HG02884 (cell line): ENCODE results near the gene PYDC1.
"Not testable (repeated sequence)": the region's sequence is repeated elsewhere in the genome, so short reads cannot be mapped to it uniquely, and the experiment has no call there.

Source experiments
- ATAC-seq: cut with Tn5 transposase; IDR thresholded peaks from one replicate; pipeline ENCODE4 v1.9.1; 2021; ENCODE audit warnings: mild to moderate bottlenecking, moderate library complexity; ENCODE audit not compliant: unreplicated experiment

Gene PYDC1

DNA sequence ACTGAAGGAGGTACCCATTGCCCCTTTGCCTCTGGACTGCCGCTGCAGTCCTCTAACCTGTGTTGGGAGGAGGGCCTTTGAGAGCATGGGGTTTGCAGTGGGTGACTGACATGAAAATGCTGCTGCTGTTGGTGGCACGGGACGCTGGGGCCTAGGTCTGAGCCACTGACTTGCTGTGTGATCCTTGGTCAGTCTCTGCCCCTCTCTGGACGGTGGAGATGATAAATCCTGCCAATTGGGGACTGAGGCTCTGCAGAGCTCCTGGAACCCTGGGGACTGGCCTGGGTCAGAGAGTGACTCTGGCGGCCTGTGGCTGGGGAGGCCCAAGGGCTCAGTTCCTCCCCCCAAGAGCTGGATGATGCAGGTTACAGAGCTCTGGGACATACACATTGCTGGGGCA is 6.1 kb upstream of the PYDC1 start:
- no peak for ATAC-seq

- ATAC-seq: no peak
Observed at GRCh38 chr16:31221357-31222160, 4.6 kb upstream of the PYDC1 start.

DNA sequence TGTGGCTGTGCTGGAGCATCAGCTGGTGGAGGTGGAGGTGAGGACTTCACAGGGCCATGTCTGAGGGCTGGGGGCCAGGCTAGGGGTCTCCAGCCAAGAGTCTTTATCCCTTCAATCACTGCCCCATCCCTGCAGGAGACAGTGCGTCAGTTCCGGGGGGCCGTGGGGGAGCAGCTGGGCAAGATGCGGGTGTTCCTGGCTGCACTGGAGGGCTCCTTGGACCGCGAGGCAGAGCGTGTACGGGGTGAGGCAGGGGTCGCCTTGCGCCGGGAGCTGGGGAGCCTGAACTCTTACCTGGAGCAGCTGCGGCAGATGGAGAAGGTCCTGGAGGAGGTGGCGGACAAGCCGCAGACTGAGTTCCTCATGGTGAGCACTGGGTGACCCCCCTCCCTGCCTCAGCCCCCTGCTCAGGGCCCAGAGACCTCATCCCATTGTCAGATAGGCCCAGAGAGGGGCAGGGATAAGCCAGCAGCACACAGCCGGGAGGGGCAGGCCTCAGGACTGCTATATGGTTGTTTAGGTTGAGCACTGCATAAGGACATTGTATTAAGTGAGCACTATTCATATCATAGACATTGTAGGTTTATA is 2.3 kb upstream of the PYDC1 start:
- ATAC-seq: no peak

GRCh38 chr16:31217136-31217530 is 198 bp upstream of the PYDC1 start:
- ATAC-seq: no peak

DNA sequence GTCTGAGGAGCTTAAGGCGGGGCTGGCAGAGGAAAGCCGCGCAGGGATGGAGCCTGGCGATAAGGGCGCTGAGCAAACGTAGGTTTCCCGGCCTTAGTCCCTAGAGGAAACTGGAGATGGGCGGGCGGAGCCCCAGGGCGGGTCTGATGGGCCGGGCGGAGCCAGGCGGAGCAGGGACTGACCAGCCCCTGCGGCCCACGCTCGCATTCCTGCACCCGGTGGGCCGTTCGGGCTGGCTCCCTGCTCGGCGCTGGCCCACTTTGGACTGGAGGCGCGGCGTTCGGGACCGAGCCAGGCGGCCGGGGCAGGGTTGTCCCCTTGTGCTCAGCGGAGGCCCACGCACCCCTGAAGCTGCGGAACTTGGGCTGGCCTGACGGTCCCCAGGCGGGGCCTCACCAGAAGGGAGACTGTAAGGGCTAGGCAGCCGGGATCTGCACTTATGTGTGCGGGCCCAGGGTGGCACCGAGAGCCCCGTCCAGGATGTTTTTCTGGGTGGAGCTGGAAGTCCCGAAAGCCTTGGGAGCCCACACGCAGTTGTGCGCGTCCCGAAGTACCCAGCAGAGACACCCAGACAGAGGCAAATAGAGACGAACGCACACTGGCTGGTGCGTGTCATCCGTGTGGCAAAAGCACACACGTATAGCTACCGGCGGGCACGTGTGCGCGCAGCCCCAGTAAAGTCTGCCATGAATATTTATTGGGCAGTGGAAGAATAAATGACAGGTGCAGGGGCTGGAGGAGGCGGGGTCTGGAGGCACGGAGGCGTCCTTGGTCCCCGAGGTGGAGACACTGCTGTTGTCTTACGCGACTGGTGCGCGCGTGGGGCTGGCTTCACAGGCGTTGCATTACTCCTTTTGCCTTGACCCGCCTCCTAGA is 1.4 kb downstream of the PYDC1 start:
- ATAC-seq: no peak

DNA sequence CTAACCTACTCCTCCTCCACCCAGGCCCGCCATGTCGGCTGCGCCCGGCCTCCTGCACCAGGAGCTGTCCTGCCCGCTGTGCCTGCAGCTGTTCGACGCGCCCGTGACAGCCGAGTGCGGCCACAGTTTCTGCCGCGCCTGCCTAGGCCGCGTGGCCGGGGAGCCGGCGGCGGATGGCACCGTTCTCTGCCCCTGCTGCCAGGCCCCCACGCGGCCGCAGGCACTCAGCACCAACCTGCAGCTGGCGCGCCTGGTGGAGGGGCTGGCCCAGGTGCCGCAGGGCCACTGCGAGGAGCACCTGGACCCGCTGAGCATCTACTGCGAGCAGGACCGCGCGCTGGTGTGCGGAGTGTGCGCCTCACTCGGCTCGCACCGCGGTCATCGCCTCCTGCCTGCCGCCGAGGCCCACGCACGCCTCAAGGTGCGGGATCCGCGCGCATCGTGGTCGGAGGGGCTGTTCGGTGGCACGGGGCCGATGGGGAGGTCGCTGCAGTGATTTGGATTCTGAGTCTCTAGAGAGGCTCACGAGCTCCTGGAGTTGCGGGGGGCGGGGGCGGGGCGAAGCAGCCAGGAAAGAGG is 2.1 kb downstream of the PYDC1 start:
- no peak for ATAC-seq

GRCh38 chr16:31213877-31214707 is 2.8 kb downstream of the PYDC1 start, which contains the start of gene TRIM72:
TRIM72 (plus strand) TSS chr16:31214119; CDS start chr16:31214739, 620 bp downstream.
- no peak for ATAC-seq

- no peak for ATAC-seq
Observed at GRCh38 chr16:31213342-31213741, 3.6 kb downstream of the PYDC1 start.

DNA sequence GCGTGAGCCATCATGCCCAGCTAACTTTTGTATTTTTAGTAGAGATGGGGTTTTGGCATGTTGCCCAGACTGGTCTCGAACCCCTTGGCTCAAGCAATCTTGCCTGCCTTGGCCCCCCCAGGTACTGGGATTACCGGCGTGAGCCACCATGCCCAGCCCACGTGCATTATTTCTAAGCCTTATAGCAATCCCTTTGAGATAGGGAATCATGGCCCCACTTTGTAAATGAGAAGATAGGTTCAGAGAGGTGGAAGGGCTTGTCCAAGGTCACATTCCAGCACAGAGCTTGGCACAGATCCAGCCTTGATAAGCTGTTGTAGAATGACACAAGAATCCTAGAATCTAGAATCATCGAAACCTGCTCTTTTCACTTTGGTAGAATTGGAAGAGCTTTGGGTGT is 10.2 kb downstream of the PYDC1 start:
- no peak for ATAC-seq

- no peak for ATAC-seq
Observed at GRCh38 chr16:31204871-31205666, 11.9 kb downstream of the PYDC1 start.

- ATAC-seq: peak; percentile 20
Observed at GRCh38 chr16:31202414-31203375, 14.2 kb downstream of the PYDC1 start, which contains the start of gene PYCARD. PYCARD (minus strand) TSS chr16:31202760; CDS start chr16:31202690, 70 bp downstream.

GRCh38 chr16:31201582-31202413 is 15.1 kb downstream of the PYDC1 start:
- peak; percentile 43 for ATAC-seq

- no peak for ATAC-seq
Observed at GRCh38 chr16:31200821-31201568, 15.9 kb downstream of the PYDC1 start.

DNA sequence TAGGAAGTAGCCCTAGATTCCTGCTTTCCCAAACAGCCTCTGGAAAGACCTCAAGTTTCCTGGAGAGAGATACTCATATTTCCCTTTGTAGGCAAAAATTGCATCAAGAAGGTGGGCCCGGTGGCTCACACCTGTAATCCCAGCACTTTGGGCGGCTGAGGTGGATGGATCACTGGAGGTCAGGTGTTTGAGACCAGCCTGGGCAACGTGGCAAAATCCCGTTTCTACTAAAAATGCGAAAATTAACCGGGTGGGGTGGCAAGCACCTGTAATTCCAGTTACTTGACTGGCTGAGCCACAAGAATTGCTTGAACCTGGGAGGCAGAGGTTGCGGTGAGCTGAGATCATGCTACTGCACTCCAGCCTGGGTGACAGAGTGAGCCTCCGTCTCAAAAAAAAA is 16.8 kb downstream of the PYDC1 start:
- ATAC-seq: not testable (repeated sequence)

- no peak for ATAC-seq
Observed at GRCh38 chr16:31199430-31200041, 17.4 kb downstream of the PYDC1 start.

DNA sequence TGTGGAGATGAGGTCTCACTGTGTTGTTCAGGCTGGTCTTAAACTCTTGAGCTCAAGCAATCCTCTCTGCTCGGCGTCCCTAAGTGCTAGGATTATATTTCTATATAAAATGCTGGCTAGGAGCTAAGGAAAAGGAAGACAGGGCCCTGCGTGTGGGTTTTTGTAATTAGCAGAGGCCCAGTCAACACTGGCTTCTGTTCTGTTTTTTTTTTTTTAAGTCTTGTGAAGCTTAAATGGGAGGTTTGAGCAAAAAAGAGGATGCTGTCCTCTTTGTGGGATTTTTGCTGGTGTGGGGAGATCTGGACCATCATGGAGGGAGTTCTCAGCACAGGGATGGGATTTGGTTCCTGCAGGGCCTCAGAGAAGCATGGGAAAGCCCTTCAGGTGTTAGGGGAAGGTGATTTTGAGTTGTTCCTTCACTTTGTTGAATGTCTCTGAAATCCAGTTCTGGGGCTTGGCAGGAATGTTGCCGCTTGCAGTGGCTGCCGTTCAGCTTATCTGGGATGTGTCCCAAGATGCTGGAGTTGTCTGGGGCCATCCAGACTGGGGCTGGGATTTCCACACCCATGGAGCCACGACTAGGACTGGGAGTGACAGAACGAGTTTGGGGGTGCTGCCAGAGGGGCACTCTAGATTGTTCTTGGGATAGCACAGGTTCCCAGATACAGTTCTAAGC is 18.6 kb downstream of the PYDC1 start:
- no peak for ATAC-seq
